GM12878 (cell line): Measurements from ENCODE around the gene MGAT4B.

Experiments used
- BHLHE40 ChIP-seq, 2 experiments: fragments of 450-650 bp in 1 of 2; IDR thresholded peaks; 2 replicates each; pipeline ENCODE4 v1.6.1; 2011 to 2017; ENCODE audit warnings: low read depth in 2 of 2, borderline replicate concordance in 1 of 2, improper control_type of control experiment in 1 of 2, low read length in 1 of 2, mild to moderate bottlenecking in 1 of 2
- EZH2 ChIP-seq: IDR thresholded peaks from 2 replicates; pipeline ENCODE4 v1.6.1; 2012; ENCODE audit warnings: low read depth, mild to moderate bottlenecking, control low read depth, inconsistent platforms, low read length, borderline replicate concordance; ENCODE audit not compliant: control insufficient read depth
- HDAC6 ChIP-seq: fragments of 200-600 bp; sonication (generic); IDR thresholded peaks from one replicate; pipeline ENCODE4 v1.8.0; 2017; ENCODE audit warnings: antibody characterized with exemption; ENCODE audit not compliant: unreplicated experiment
- NFXL1 ChIP-seq: fragments of 450-650 bp; IDR thresholded peaks from 2 replicates; pipeline ENCODE4 v1.6.1; 2017; ENCODE audit warnings: antibody characterized with exemption, mild to moderate bottlenecking, borderline replicate concordance
- POLR2AphosphoS5 ChIP-seq: IDR thresholded peaks from 2 replicates; pipeline ENCODE4 v1.6.1; 2011; ENCODE audit warnings: mild to moderate bottlenecking, low read length, inconsistent platforms
- SMAD5 ChIP-seq: IDR thresholded peaks from 2 replicates; pipeline ENCODE4 v1.6.1; 2016; ENCODE audit warnings: antibody characterized with exemption, low read depth
- SRF ChIP-seq, 2 experiments: IDR thresholded peaks; 2 replicates each; pipeline ENCODE4 v1.6.1; 2011; ENCODE audit warnings: low read depth in 2 of 2, low read length in 2 of 2, mild to moderate bottlenecking in 1 of 2, moderate library complexity in 1 of 2
- SUZ12 ChIP-seq: fragments of 200-600 bp; sonication (generic); IDR thresholded peaks from one replicate; pipeline ENCODE4 v1.6.1; 2018; ENCODE audit warnings: antibody characterized with exemption, mild to moderate bottlenecking; ENCODE audit not compliant: unreplicated experiment
- TAF1 ChIP-seq: IDR thresholded peaks from 2 replicates; pipeline ENCODE4 v1.6.1; 2011; ENCODE audit warnings: mild to moderate bottlenecking, low read depth, low read length, borderline replicate concordance

DNA sequence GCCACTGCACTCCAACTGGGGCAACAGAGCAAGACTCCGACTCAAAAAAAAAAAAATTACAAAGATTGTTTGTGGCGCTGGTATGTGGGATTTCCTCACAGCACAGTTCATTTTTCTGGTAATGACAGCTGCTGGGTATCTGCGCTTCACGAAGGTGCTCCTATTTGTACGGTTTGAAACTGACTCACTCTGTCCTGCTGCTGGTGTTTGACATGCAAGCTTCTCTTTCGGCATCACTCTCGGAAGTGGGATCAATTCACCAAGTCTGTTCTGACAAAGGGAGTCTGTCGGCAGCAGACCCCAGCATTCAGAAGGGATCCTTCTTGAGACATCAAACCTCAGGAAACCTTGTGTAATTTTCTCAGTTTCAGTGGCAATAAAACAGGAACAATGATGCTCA, 47.7 kb downstream of the MGAT4B start:
- TF ChIP-seq EZH2 (no peak), SUZ12 (no peak), POLR2AphosphoS5 (no peak), TAF1 (no peak), SRF (IDR thresholded peaks at IDR 0.05; ENCODE audit: low read depth in 2 of 2, low read length in 2 of 2) (no peak), BHLHE40 (IDR thresholded peaks at IDR 0.05; ENCODE audit: borderline replicate concordance in 1 of 2, low read depth in 2 of 2, low read length in 1 of 2) (no peak), NFXL1 (no peak), HDAC6 (no peak), SMAD5 (no peak)
